Peyer's patch (tissue), 4 donors: ENCODE results near the gene GLT6D1.

Experiments
- POLR2A ChIP-seq, 2 donors: fragments of 450-650 bp; IDR thresholded peaks; one replicate each; pipeline ENCODE4 v1.5.1; 2017; ENCODE audit warnings: antibody characterized with exemption in 2 of 2, mild to moderate bottlenecking in 2 of 2, moderate library complexity in 2 of 2
- TF ChIP-seq, protein P1 (sequence below), 6 experiments: fragments of 450-650 bp in 4 of 6; fragments of 200-600 bp in 2 of 6; sonication (generic) in 1 of 6; IDR thresholded peaks; one replicate each; pipeline ENCODE4 v1.5.1; 2017 to 2019; ENCODE audit warnings: antibody characterized with exemption in 6 of 6, mild to moderate bottlenecking in 3 of 6, moderate library complexity in 1 of 6

DNA sequence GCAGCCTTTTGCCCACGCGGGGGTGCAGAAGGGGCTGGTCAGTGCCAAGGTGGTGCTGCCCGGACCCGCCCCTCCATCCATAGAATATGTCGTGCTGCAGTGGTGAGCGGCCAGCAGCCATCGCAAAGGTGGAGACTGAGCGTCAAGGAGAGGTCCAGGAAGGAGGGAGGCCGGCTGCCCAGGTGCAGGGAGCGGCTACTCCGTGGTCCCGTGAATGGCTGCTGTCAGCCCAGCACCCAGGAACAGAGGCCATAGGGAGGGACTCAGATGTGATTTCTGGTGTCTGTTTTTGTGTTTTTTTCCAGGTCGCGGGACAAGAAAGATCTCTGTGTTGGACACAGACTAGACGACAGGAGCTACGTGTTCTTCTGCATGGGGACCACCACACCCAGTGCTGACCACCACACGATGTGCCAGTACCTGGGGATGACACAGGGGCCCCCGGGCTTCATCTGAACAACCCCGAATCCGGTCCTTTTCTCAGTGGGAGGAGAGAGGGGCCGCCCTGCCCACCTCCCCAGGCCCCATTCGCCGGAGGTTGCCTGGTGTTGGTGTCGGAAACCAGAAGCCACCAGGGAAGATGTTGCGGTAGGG is 48.8 kb downstream of the GLT6D1 start:
- TF ChIP-seq, protein P1, sequence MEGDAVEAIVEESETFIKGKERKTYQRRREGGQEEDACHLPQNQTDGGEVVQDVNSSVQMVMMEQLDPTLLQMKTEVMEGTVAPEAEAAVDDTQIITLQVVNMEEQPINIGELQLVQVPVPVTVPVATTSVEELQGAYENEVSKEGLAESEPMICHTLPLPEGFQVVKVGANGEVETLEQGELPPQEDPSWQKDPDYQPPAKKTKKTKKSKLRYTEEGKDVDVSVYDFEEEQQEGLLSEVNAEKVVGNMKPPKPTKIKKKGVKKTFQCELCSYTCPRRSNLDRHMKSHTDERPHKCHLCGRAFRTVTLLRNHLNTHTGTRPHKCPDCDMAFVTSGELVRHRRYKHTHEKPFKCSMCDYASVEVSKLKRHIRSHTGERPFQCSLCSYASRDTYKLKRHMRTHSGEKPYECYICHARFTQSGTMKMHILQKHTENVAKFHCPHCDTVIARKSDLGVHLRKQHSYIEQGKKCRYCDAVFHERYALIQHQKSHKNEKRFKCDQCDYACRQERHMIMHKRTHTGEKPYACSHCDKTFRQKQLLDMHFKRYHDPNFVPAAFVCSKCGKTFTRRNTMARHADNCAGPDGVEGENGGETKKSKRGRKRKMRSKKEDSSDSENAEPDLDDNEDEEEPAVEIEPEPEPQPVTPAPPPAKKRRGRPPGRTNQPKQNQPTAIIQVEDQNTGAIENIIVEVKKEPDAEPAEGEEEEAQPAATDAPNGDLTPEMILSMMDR (IDR thresholded peaks at IDR 0.05): no peak
- TF ChIP-seq POLR2A (IDR thresholded peaks at IDR 0.05): no peak
